GM12891 (cell line): ENCODE data around the gene LRRN1.

Source experiments
- PAX5 ChIP-seq: IDR thresholded peaks from 2 replicates; pipeline ENCODE4 v1.6.1; 2011; ENCODE audit warnings: low read length, moderate library complexity, mild to moderate bottlenecking; ENCODE audit not compliant: insufficient read depth, severe bottlenecking
- POLR2A ChIP-seq: IDR thresholded peaks from 2 replicates; pipeline ENCODE4 v1.6.1; 2011; ENCODE audit warnings: low read depth, low read length, control low read depth
- POLR2AphosphoS5 ChIP-seq: IDR thresholded peaks from 2 replicates; pipeline ENCODE4 v1.6.1; 2011; ENCODE audit warnings: low read depth, low read length, control low read depth
- SPI1 ChIP-seq: IDR thresholded peaks from 2 replicates; pipeline ENCODE4 v1.6.1; 2011; ENCODE audit warnings: low read depth, low read length, control low read depth
- TAF1 ChIP-seq: IDR thresholded peaks from 2 replicates; pipeline ENCODE4 v1.6.1; 2011; ENCODE audit warnings: low read depth, low read length, control low read depth

- TF ChIP-seq POLR2A (no peak), POLR2AphosphoS5 (no peak), SPI1 (no peak), PAX5 (no peak), TAF1 (no peak)
Observed at GRCh38 chr3:3772920-3773319, 26.3 kb upstream of the LRRN1 start.
